NK-92 (cell line): ENCODE results near the gene MRPL48.
"Not testable (repeated sequence)": the region's sequence is repeated elsewhere in the genome, so short reads cannot be mapped to it uniquely, and the experiment has no call there.

Experiments used
- DNase-seq: peaks from one replicate; lab custom pipeline; 2025; ENCODE audit not compliant: unreplicated experiment; lab: John Stamatoyannopoulos, UW

MRPL48 gene

GRCh38 chr11:73787643-73788558 is at the start of gene MRPL48:
Gene MRPL48 (plus strand): TSS chr11:73787874. CDS start chr11:73787972, 98 bp downstream.
- peak; percentile 7 for DNase-seq

DNA sequence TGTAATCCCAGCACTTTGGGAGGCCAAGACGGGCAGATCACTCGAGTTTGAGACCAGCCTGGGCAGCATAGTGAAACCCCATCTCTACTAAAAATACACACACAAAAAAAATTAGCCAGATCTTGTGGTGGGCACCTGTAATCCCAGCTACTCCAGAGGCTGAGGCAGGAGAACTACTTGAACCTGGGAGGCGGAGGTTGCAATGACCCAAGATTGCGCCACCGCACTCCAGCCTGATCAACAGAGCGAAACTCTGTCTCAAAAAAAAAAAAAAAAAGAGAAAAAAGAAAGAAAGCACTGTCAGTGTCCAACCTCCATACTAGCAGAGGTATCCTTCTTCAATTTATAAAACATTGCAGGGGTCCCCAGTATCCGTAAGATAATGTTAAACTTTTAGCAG is 44.6 kb upstream of the MRPL48 start:
- no peak for DNase-seq

- no peak for DNase-seq
Observed at GRCh38 chr11:73746701-73747100, 41.0 kb upstream of the MRPL48 start.

GRCh38 chr11:73747762-73748161 is 39.9 kb upstream of the MRPL48 start:
- no peak for DNase-seq

GRCh38 chr11:73748300-73748699 is 39.4 kb upstream of the MRPL48 start:
- no peak for DNase-seq

DNA sequence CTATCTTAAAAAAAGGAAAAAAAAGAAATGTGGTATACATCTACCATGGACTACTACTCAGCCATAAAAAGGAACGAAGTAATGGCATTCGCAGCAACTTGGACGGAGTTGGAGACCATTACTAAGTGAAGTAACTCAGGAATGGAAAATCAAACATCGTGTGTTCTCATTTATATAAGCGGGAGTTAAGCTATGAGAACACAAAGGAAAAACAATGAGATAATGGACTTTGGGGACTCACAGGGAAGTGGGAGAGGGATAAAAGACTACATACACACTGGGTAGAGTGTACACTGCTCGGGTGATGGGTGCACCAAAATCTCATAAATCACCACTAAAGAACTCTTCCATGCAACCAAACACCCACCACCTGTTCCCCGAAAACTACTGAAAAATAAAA is 38.6 kb upstream of the MRPL48 start:
- no peak for DNase-seq

DNA sequence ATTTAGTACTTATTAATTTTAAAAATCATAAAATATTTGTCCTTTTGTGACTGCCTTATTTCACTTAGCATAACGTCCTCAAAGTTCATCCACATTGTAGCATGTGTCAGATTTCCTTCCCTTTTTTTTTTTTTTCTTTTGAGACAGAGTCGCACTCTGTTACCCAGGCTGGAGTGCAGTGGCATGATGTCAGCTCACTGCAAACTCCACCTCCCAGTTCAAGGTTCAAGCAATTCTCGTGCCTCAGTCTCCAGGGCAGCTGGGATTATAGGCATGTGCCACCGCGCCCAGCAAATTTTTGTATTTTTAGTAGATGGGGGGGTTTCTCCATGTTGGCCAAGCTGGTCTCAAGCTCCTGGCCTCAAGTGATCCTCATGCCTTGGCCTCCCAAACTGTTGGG is 37.4 kb upstream of the MRPL48 start:
- no peak for DNase-seq

DNA sequence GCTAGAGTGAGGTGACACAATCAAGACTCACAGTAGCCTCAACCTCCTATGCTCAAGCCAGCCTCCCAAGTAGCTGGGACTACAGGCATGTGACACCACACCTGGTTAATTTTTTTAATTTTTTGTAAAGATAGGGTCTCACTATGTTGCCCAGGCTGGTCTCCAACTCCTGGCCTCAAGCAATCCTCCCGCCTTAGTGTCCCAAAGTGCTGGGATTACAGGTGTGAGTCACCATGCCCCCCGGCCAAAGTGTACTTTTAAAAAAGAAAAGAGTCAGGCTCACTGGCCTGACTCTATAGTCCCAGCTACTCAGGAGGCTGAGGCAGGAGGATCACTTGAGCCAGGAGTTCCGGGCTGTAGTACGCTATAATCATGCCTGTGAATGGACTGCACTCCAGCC is 36.8 kb upstream of the MRPL48 start:
- not testable (repeated sequence) for DNase-seq

DNA sequence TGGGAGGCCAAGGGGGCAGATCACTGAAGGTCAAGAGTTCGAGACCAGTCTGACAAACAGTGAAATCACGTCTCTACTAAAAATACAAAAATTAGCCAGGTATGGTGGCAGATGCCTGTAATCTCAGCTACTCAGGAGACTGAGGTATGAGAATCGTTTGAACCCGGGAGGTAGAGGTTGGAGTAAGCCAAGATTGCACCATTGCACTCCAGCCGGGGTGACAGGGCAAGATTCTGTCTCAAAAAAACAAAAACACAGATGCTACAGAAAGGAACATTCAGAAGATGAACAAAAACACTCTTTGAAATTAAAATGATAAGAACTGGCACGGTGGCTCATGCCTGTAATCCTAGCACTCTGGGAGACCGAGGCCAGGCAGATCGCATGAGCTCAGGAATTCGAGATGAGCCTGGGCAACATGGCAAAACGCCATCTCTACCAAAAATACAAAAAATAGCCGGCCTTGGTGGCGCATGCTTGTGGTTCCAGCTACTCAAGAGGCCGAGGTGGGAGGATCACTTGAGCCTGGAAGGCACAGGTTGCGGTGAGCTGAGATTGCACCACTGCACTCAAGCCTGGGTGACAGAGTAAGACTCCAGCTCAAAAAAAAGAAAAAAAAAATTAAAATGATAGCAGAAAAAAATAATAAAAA is 35.3 kb upstream of the MRPL48 start:
- no peak for DNase-seq

- DNase-seq, result no peak
Observed at GRCh38 chr11:73752903-73753302, 34.8 kb upstream of the MRPL48 start.

DNA sequence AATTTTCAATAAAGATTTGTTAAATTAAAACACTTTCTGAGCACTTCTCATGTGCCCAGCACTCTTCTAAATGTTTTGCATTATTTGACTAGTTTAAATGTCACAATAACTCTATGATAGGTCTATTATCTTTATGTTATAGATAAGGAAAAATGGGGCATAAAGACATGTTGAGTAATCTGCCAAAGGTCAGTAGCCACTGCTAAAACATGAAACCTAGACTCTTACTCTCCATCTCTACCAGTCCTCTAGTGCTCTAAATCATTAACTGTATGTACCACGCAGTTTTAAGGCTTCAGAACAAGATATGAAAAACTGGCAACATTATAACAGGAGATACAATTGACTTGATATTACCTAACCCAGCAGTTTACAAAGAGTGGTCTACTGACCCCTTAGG is 33.7 kb upstream of the MRPL48 start:
- no peak for DNase-seq

DNA sequence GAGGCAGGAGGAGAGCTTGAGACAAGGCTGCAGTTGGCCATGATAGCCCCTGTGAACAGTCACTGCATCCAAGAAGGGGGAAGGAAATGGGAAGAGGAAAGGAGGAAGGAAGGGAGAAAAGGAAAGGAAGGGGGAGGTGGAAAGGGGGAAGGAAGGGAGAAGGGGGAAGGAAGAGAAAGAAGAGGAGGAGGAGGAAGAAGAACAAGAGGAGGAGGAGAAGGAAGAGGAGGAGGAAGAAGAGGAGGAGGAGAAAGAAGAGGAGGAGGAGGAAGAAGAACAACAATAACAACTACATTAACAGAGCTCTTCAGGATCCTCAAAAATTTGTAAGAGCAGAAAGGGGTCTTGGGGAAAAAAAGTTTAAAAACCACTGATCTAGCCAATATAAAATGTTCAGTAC is 32.0 kb upstream of the MRPL48 start:
- no peak for DNase-seq

GRCh38 chr11:73757598-73757997 is 30.1 kb upstream of the MRPL48 start:
- DNase-seq, result no peak

GRCh38 chr11:73758451-73758850 is 29.2 kb upstream of the MRPL48 start:
- DNase-seq, result no peak

GRCh38 chr11:73759610-73760134 is 28.0 kb upstream of the MRPL48 start:
- DNase-seq, result no peak

- DNase-seq, result no peak
Observed at GRCh38 chr11:73760135-73760678, 27.5 kb upstream of the MRPL48 start.

GRCh38 chr11:73760679-73761402 is 26.8 kb upstream of the MRPL48 start, which contains the start of gene RAB6A:
Gene RAB6A (minus strand): TSS chr11:73761074. CDS start chr11:73760635, 439 bp downstream.
- peak; percentile 96 for DNase-seq

GRCh38 chr11:73761403-73761945 is 26.2 kb upstream of the MRPL48 start:
- DNase-seq, result no peak

DNA sequence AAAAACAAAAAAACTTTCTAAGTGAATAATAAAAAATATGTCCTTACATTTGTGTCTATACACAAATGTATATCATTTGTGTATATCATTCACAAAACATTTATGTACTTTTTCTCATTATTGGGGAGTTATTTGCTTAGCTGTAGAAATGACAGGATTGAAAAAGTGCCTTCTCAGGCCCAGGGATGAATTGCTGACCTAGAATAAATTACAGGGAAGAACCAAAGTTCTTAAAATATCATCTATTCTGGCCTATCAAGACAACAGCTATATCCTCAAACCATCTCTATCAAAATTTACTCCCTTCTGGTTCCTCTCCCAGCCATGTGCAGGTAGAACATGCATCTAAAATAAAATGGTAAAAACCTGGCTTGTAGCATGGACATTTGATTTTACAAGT is 24.9 kb upstream of the MRPL48 start:
- no peak for DNase-seq

DNA sequence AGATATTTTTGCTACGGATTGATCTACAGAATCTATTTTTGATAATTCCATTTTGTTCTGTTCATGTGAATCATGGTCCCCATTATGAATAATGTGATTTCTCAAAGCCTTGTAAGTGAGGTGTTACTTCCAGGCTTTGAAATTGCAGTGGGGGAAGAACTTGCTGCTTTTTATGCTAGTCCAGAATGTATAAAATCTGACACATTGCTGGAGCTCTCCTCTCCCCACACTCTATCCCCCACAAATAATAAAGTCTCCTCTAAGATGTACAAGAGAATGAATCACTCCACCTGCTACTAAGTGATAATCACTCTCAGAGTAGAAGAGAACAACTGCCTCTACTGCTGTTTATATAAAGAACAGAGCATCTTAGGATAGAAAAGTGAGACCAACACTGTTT is 20.9 kb upstream of the MRPL48 start:
- DNase-seq, result no peak

- DNase-seq, result not testable (repeated sequence)
Observed at GRCh38 chr11:73770811-73771210, 16.9 kb upstream of the MRPL48 start.
